Pulmonary artery endothelial cell (primary cell): ENCODE results near the gene MYO10. TPM values are rescaled to one million over a fixed set of nuclear protein-coding genes. Genes with fewer than 3 reads are reported as not detected.
A peak's percentile ranks its signal among the peaks of the same experiment; 100 is the strongest.
"Not testable (repeated sequence)": the region's sequence is repeated elsewhere in the genome, so short reads cannot be mapped to it uniquely, and the experiment has no call there.

Experiments used
- DNase-seq: peaks from one replicate; pipeline ENCODE4 v3.0.0-alpha.2; 2011; ENCODE audit warnings: low read depth, low spot score
- total RNA-seq: library from RNA; depleted of rRNA; stranded (reverse); fragments of >200 nt; gene quantifications from 2 replicates; pipeline ENCODE4 v1.2.3, GENCODE V29; 2014

Gene MYO10
- total RNA-seq, 1 donor from 2014 or later: 105 TPM

GRCh38 chr5:16864631-16865131 lies 71.4 kb downstream of the MYO10 start:
- DNase-seq: no peak

GRCh38 chr5:16863469-16863946 lies 72.6 kb downstream of the MYO10 start:
- no peak for DNase-seq

GRCh38 chr5:16862777-16863176 lies 73.3 kb downstream of the MYO10 start:
- no peak for DNase-seq

- DNase-seq: no peak
These were observed 76.7 kb downstream of the MYO10 start for GRCh38 chr5:16859346-16859745.

GRCh38 chr5:16858151-16858550 lies 77.9 kb downstream of the MYO10 start:
- no peak for DNase-seq

DNA sequence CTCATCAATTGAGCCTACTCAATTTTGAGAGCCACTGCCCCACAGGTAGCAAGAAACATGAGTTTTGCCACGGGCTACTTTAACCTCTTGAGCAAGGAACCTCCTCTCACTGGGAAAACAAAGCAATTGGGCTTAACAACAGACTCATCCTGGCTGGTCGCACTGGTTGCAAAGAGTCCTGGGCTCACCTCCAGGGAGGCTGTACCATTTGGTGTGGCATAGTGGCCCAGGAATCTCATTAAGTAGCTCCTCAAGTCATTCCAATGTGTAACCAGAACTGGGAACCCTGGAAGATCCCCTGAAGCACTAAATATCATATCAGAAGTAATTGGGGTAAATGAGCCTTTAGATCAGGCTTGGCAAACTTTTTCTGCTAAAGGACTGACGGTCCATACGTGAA lies 78.5 kb downstream of the MYO10 start:
- no peak for DNase-seq

DNA sequence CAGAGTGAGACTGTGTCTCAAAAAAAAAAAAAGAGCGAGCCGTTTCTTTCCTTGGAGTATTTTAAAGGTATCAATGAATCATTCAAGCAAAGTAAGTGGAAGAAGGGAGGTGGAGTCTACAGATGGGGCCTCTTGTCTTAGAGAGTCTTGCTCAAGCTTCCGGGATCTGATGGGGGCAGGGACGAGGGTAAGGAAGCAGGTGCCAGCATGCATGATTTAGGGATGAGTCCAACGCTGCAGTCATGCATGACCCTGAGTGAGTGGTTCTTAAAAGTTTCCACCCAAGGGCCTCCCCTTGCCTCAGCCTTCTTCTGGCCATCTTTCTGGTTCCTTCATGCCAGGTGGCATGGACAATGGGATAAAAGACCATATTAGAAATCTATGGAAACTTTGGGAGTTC lies 79.6 kb downstream of the MYO10 start:
- DNase-seq: no peak

DNA sequence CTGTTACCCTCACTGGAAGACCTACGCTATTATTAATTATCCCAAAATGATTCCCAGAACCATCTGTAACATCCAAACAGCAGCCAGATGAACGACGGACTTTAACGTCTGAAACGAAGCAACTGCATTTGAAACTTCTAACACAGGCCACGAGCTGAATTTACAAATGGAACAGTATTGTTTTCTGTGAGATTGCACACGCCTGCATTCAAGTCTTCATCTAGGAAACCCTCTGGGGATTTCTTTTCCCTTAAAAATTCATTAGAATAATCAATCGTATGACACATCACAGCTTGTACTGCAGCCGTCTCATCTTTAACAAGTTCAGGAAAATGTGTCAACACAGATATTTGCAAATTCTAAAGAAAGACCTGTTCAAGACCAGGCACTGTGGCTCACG lies 80.2 kb downstream of the MYO10 start:
- no peak for DNase-seq

- peak; percentile 67 for DNase-seq
These were observed 80.6 kb downstream of the MYO10 start for GRCh38 chr5:16855485-16855884.

DNA sequence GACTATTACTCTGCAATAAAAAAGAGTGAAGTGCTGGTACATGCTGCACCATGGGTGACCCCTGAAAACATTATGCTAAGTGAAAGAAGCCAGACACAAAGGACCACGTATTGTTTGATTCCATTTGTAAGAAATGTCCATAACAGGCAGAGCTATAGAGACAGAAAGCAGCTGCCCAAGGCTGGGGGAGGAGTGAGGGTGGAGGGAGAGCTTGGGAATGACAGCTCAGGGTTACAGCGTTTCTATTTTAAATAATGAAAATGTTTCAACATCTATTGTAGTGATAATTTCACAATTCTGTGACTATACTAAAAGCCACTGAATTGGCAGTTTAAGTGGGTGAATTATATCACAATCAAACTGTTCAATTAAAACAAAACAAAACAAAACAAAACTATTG lies 81.7 kb downstream of the MYO10 start:
- DNase-seq: no peak

DNA sequence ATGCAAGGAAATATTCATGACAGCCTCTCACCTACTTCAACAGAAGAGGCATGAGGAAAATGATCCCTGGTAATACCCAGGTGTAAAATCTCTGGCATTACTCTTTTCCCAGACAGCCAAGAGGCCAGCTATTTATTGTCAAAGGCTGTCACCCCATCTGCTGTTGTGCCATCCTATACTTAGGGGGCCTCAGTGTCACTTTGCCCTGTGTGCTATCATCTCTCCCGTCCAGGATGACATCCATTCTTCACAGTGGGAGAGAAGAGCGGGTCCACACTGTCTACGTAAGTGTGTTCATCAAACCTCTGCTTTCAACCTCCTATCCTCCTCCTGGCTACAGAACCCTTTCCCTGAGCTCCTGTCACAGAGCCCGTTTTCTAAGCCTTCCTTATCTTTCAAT lies 82.6 kb downstream of the MYO10 start:
- no peak for DNase-seq

DNA sequence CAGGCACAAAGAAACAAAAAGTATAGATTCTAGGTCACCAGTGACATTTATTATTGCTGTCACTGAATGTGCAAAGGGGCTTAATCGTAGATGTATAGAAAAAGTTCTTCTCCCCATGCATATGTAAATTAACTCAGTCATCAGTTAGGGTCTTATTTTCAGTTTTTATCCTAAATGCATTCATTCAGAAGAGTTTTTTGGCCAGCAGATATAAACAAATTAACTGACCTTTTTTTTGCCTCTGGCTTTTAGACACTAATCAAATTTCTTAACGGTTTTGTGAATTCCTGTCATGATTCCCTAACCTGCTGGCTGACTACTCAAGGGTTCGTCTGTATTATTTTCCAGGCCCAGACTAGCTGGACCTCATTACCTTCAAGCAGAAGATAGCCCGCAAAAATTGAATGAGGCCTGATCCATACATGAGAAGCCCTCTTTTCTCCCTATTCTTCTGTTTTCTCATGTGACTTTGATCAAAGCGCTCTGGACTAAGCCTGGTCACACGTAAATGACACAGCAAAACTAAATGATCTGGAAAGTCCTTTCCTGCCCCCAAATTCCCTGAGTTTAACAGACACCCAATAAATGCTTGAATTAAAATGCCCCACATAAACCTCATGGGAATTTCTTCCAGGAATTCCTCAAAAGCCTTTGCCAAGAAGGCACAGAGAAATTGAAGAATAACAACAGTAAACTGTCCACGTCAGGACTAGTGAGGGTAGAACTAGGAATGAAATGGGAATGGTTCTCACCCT lies 83.7 kb downstream of the MYO10 start:
- no peak for DNase-seq

- no peak for DNase-seq
These were observed 86.3 kb downstream of the MYO10 start for GRCh38 chr5:16849775-16850174.

DNA sequence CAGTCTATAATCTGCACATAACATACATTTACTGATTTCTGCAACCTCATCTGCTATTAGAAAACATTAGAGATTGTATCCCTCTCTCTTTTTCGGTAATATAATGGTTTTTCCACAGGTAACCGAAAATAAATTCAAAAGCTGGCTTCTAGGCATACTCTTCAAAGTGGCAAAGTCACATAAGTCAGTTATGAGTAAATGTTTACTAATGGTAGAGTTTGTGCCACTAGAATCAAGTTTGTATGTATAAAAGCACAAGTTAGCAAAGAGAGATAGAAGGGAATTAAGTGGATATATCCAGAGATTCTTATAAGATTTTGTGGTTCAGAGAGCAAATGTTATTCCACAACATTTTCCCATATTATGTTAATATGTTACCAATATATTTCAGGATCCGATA lies 86.9 kb downstream of the MYO10 start:
- no peak for DNase-seq

DNA sequence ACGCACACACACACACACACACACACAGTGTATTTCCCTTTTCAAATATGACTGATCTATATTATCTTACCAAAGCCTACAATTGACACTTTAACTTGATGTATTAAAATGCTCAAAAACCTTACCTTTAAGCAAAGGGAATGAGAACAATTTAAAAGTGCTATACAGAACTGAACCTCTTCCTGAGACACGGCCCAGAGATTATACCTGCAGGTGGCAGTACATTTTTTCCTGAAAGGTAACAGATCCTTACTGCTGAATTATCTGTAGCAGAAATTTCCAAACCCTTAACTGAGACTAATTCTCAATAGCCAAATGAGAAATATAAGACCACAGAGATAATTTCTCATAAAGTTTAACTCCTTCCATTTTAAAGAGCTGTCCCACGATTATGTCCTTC lies 91.1 kb downstream of the MYO10 start:
- no peak for DNase-seq

DNA sequence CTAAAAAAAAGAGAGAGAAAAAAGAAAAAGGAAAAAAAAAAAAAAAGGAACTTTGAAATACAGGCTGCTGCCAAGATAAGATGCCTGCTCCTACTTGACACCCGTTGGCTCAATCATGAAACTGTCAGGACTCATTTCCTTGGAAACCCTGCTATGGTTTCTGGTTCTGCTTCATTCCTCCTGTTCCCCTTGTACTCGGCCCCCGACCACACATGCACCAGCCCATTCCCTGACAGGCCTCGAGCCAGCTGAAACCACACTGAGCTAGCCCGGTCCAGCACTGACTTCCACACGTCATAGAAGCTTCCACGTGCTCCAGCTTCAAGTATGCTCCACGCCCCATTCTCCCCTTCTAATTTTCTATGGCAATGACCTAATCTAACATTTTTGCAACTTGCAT lies 93.2 kb downstream of the MYO10 start:
- DNase-seq: no peak

GRCh38 chr5:16841416-16841815 lies 94.7 kb downstream of the MYO10 start:
- no peak for DNase-seq

GRCh38 chr5:16837305-16837704 lies 98.8 kb downstream of the MYO10 start:
- no peak for DNase-seq

- DNase-seq: no peak
These were observed 102.1 kb downstream of the MYO10 start for GRCh38 chr5:16834029-16834428.

GRCh38 chr5:16831326-16831725 lies 104.8 kb downstream of the MYO10 start:
- DNase-seq: not testable (repeated sequence)

DNA sequence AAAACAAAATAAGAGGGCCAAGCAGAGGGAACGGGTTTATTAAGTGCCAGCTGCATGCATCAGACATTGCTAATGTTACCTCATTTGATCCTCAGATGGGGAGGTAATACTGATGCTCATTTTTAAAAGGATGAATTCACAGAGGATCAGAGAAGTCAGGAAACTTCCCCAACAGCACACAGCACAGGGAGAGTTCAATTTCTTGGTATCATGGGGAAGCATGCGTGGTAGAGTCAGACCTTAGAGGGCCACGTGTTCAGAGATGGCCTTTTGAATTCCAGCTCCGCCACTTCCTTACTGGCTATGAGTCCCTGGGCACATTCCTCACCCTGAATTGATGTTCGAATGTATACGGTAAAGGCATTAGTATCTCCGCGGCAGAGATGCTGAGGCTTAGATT lies 108.3 kb downstream of the MYO10 start:
- no peak for DNase-seq

DNA sequence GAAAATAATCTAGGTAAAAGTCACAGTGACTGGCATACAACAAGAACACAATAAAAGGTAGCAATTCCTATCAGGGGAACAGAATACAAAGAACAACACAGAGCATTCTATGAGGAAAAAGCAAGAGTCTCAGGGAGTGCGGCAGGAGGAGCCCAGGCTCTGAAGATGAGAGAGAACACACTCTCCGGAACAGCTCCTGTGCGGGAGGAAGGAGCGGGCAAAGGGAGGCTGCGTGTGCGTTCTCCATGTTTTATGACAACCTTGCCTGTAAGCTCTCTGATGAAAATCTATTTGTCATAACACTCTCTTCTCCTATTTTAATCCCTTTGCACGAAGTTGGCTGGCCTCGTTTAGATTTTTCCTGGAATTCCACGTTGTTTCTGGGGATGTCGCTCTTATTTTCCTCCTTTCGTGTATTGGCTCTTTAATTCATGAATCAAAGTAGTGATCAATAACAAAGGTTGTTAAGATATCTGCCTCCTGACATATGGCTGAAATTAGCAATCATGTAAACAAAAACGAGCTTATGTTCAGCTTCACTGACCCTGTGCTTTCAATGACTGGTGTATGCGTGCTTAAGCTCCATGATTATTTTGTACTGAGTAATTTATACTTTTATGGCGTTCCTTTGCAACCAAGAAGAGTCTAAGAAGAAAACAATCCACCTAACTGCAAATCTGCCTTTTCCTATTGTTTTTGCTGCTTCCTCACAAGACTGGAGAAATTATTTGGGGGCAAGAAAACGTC lies 109.5 kb downstream of the MYO10 start:
- no peak for DNase-seq
